GM12874 (cell line): ENCODE results near the gene DUSP7.

Experiments used
- TF ChIP-seq, protein P1 (sequence below): IDR thresholded peaks from 2 replicates; pipeline ENCODE4 v1.5.1; 2011; ENCODE audit warnings: low read depth, mild to moderate bottlenecking, control low read depth, low read length, moderate library complexity; ENCODE audit not compliant: insufficient read depth

The DUSP7 gene

DNA sequence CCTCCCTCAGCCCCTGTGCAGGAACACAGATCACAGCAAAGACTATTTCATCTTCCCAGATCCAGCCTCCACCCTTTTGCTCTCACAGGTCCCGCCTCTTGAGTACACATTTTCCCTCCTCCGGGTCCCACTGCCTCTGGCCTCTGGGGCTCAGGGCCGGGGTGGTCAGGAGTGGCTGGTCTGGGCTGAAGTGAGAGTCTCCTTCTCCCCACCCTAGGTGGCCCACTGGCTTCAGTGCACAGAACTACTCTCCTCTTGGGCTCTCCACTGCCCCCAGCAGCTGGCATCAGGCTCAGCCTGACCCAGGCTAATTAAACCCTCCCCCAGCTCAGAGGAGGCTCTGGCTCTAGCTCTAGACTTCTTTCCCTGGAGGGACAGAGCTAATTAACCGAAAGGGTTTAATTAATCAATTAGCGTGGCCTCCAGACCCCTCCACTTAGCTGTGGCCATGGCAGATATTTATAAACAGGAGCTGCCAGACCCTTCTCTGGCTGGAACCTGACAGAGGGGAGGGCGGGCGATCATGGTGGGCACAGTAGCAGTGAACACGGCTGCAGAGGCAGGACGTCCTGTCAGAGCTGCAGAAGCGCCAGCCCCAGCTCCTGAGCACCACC is 15.1 kb downstream of the DUSP7 start:
- TF ChIP-seq, protein P1, sequence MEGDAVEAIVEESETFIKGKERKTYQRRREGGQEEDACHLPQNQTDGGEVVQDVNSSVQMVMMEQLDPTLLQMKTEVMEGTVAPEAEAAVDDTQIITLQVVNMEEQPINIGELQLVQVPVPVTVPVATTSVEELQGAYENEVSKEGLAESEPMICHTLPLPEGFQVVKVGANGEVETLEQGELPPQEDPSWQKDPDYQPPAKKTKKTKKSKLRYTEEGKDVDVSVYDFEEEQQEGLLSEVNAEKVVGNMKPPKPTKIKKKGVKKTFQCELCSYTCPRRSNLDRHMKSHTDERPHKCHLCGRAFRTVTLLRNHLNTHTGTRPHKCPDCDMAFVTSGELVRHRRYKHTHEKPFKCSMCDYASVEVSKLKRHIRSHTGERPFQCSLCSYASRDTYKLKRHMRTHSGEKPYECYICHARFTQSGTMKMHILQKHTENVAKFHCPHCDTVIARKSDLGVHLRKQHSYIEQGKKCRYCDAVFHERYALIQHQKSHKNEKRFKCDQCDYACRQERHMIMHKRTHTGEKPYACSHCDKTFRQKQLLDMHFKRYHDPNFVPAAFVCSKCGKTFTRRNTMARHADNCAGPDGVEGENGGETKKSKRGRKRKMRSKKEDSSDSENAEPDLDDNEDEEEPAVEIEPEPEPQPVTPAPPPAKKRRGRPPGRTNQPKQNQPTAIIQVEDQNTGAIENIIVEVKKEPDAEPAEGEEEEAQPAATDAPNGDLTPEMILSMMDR = peak; percentile 28; the same call in 1 of the 2 replicates

DNA sequence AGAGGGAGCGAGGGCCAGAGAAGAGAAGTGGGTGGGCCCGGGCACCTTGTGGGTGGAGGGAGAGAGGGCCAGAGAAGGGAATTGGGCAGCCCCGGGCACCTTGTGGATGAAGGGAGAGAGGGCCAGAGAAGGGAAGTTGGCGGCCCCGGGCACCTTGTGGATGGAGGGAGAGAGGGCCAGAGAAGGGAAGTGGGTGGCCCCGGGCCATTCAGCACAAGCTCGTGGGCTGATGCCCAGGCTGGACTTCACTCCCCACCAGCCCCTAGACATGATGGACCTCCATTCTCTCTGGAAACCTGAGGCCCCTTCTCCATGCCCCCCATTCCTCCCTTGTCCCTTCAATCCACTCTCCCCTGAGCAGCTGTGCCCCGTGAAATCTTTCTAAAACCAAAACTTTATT is 15.8 kb downstream of the DUSP7 start:
- TF ChIP-seq, protein P1 = no peak

DNA sequence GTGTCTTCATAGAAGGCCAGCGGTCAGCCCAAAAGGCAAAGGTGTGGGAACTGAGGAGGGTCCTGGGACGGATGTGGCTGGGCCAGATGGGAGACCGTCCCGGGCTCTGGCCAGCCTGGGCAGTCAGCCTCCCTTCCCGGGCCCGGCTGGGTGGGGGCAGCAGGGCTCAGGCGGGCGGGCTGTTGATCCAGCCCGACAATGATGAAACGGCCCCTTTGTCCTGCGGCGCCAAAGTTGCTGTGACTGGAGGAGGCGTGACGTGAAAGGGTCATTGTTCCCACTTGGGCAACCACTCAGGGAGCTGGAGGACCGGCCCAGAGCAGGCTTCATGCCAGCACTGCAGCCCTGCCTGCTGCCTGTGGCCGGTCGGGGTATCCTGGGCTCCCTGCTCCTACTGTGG is 16.5 kb downstream of the DUSP7 start:
- TF ChIP-seq, protein P1 = no peak

DNA sequence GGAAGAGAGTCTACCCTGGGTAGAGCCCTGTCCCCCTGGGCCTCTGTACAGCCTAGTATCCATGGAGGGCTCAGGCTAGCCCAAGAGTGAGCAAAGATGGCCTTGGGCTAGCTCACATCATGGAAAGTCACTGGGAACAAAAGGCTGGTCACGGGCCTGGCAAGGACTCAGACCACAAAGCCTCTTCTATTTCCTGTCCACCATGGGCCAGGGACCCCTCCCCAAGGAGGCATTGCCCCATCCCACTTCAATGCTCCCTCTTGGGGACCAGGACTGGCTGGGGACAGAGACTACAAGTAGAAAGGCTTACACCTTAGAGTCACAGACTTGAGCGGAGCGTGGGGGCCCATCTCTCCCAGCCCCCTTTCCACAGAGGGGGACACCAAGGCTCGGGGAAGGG is 16.9 kb downstream of the DUSP7 start:
- TF ChIP-seq, protein P1 = no peak

DNA sequence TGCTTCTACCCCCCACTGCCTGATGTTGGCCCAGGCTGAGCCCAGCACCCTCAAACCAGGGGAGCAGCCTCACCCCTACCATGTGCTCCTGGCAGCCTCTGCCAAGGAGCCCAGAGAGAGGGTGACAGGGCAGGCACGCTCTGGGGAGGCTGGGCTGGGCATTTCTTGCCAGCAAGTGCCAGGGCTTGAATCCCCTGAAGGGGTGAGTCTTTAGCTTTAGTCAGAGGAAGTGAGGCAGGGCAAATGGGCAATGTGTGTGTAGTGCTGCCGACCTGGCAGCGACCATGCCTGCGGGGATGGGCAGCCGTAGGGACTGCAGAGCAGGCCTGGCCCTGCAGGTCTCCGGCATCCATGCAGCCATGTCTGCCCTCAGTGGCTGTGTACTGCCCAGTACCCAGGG is 18.1 kb downstream of the DUSP7 start:
- TF ChIP-seq, protein P1 = no peak

DNA sequence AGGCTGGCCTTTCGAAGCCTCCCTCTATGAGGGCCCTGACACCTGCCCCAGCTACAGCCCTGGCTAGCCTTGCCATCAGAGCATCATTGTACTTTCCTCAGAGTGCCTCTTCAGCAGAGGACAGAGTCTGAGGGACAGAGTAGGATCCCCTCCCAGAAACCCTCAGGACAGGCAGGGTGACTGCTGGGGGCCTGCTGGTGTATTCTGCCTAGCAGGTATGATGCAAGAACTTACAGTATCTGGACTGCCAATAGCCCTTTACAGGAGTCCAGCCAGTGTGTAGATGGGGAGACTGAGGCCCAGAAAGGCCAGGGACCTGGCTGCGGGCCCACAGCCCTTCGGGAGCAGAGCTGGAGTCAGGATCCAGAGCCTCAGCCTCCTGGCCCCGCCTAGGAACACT is 19.1 kb downstream of the DUSP7 start:
- TF ChIP-seq, protein P1 = no peak

DNA sequence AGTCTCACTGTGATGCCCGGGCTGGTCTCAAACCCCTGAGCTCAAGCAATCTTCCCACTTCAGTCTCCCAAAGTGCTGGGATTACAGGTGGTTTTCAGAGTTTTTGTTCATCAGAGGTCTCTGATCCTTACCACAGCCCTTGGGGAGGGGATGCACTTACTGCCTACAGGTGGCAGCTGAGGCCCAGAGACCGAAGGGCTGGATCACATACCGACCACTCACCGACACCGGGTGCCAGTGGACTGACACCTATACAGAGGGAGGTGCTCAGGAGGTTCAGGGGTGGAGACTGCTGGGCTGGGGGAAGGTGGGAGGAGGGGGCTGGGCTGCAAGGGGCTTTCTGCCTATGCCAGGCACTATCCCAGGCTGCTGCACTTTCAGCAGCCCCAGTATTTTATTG is 19.5 kb downstream of the DUSP7 start:
- TF ChIP-seq, protein P1 = no peak
